GM12874 (cell line): ENCODE results near the gene SMTNL2.

Experiments used
- CTCF ChIP-seq: IDR thresholded peaks from 2 replicates; pipeline ENCODE4 v1.5.1; 2011; ENCODE audit warnings: low read depth, mild to moderate bottlenecking, control low read depth, low read length, moderate library complexity; ENCODE audit not compliant: insufficient read depth

The SMTNL2 gene

GRCh38 chr17:4548721-4549531 lies 35.4 kb upstream of the SMTNL2 start:
- no peak for TF ChIP-seq CTCF

GRCh38 chr17:4549781-4550533 lies 34.4 kb upstream of the SMTNL2 start:
- no peak for TF ChIP-seq CTCF

GRCh38 chr17:4550534-4551039 lies 33.7 kb upstream of the SMTNL2 start:
- no peak for TF ChIP-seq CTCF

- TF ChIP-seq CTCF, result no peak
Observed at GRCh38 chr17:4551141-4551540, 33.2 kb upstream of the SMTNL2 start.

- no peak for TF ChIP-seq CTCF
Observed at GRCh38 chr17:4551796-4552525, 32.4 kb upstream of the SMTNL2 start.

- TF ChIP-seq CTCF, result no peak
Observed at GRCh38 chr17:4553669-4554068, 30.7 kb upstream of the SMTNL2 start.
